Bone marrow (tissue), 2 donors: Measurements from ENCODE around the gene PDE6G.

Experiments used
- DNase-seq, 2 donors: peaks; one replicate each; lab custom pipeline; 2025; lab: John Stamatoyannopoulos, UW

PDE6G gene

GRCh38 chr17:81656118-81656743 is at the start of gene PDE6G:
Gene PDE6G (minus strand): TSS chr17:81656542. CDS start chr17:81653305, 3,237 bp downstream.
- DNase-seq: no peak

GRCh38 chr17:81705518-81706231 is 49.3 kb upstream of the PDE6G start:
- DNase-seq: no peak

- DNase-seq: no peak
These were observed 47.7 kb upstream of the PDE6G start for GRCh38 chr17:81703747-81704654.

GRCh38 chr17:81702934-81703746 is 46.8 kb upstream of the PDE6G start, which contains the start of gene MRPL12:
Gene MRPL12 (plus strand): TSS chr17:81703367. CDS start chr17:81703502, 135 bp downstream.
- DNase-seq: peak; percentile 80 to 81

GRCh38 chr17:81701288-81702071 is 45.1 kb upstream of the PDE6G start:
- no peak for DNase-seq

- no peak for DNase-seq
These were observed 44.3 kb upstream of the PDE6G start for GRCh38 chr17:81700353-81701287.

GRCh38 chr17:81697261-81698044 is 41.1 kb upstream of the PDE6G start:
- no peak for DNase-seq

GRCh38 chr17:81696218-81696941 is 40.0 kb upstream of the PDE6G start:
- DNase-seq: no peak

GRCh38 chr17:81695801-81696200 is 39.5 kb upstream of the PDE6G start:
- DNase-seq: no peak

- no peak for DNase-seq
These were observed 38.9 kb upstream of the PDE6G start for GRCh38 chr17:81695211-81695610.

GRCh38 chr17:81694810-81695209 is 38.5 kb upstream of the PDE6G start:
- DNase-seq: no peak

GRCh38 chr17:81693509-81694210 is 37.3 kb upstream of the PDE6G start:
- DNase-seq: no peak

GRCh38 chr17:81691608-81692007 is 35.3 kb upstream of the PDE6G start:
- DNase-seq: no peak

GRCh38 chr17:81691196-81691595 is 34.9 kb upstream of the PDE6G start:
- DNase-seq: no peak

GRCh38 chr17:81690549-81690948 is 34.2 kb upstream of the PDE6G start:
- DNase-seq: no peak

GRCh38 chr17:81690066-81690465 is 33.7 kb upstream of the PDE6G start:
- no peak for DNase-seq

GRCh38 chr17:81688616-81689015 is 32.3 kb upstream of the PDE6G start:
- no peak for DNase-seq
